Measurements from ENCODE around the gene ATG4D.
A peak's percentile ranks its signal among the peaks of the same experiment; 100 is the strongest.

ATG4D gene

GRCh38 chr19:10508707-10509106 is 35.0 kb upstream of the ATG4D start:
- H3K79me2 ChIP-seq (ENCODE audit: control insufficient read depth, low read length): no peaks in the 10 kb centered on the region
- H4K20me1 ChIP-seq (ENCODE audit: control insufficient read depth, insufficient read depth, low read depth, low read length): no peaks in the 10 kb centered on the region
- no peak overlapping the region for H3K27ac ChIP-seq (ENCODE audit: low read depth, low read length)

GRCh38 chr19:10510301-10510802 is 33.4 kb upstream of the ATG4D start:
- Histone ChIP-seq H3K27me3 (ENCODE audit: control insufficient read depth, low read length) (peaks cover 14% of the 10 kb centered on the region), H3K36me3 (ENCODE audit: control insufficient read depth, low read length) (no peaks in the 10 kb centered on the region), H3K27ac (ENCODE audit: low read depth, low read length) (no peak overlapping the region), H3K4me3 (ENCODE audit: low read length) (no peak overlapping the region), H3K9me3 (ENCODE audit: control insufficient read depth, insufficient read depth, low read length) (no peaks in the 10 kb centered on the region), H3F3A (ENCODE audit: control insufficient read depth, insufficient read depth) (0 out of 2 replicates have a peak, but pooled peaks cover 3% of the 10 kb centered on the region), H3K79me2 (ENCODE audit: control insufficient read depth, low read length) (no peaks in the 10 kb centered on the region), H3K4me1 (ENCODE audit: control insufficient read depth, low read length) (peaks cover 10% of the 10 kb centered on the region), H3K4me2 (ENCODE audit: low read length) (peak overlapping the region; percentile 27; the same call in 1 of the 2 replicates), H4K20me1 (ENCODE audit: control insufficient read depth, insufficient read depth, low read depth, low read length) (no peaks in the 10 kb centered on the region), H3K9me2 (replicated peaks; ENCODE audit: control insufficient read depth, low read length) (no peaks in the 10 kb centered on the region)
- TF ChIP-seq CTCF (IDR thresholded peaks at IDR 0.05; ENCODE audit: low read depth, low read length, poor library complexity, severe bottlenecking) (peak; percentile 91), EZH2phosphoT487 (IDR thresholded peaks at IDR 0.05; ENCODE audit: borderline replicate concordance, low read length) (no peak)

More at GRCh38 chr19:10508707-10509106, 35.0 kb upstream of the ATG4D start:
- peaks cover 12% of the 10 kb centered on the region for H3K4me1 ChIP-seq (ENCODE audit: control insufficient read depth, low read length)
- peaks cover 14% of the 10 kb centered on the region for H3K27me3 ChIP-seq (ENCODE audit: control insufficient read depth, low read length)
- no peak overlapping the region for H3K4me2 ChIP-seq (ENCODE audit: low read length)
- H3F3A ChIP-seq (ENCODE audit: control insufficient read depth, insufficient read depth): 0 out of 2 replicates have a peak, but pooled peaks cover 9% of the 10 kb centered on the region
- no peak overlapping the region for H3K4me3 ChIP-seq (ENCODE audit: low read length)
- no peaks in the 10 kb centered on the region for H3K9me2 ChIP-seq (replicated peaks; ENCODE audit: control insufficient read depth, low read length)
- no peaks in the 10 kb centered on the region for H3K36me3 ChIP-seq (ENCODE audit: control insufficient read depth, low read length)
- H3K9me3 ChIP-seq (ENCODE audit: control insufficient read depth, insufficient read depth, low read length): no peaks in the 10 kb centered on the region
- TF ChIP-seq CTCF (IDR thresholded peaks at IDR 0.05; ENCODE audit: low read depth, low read length, poor library complexity, severe bottlenecking): no peak
- TF ChIP-seq EZH2phosphoT487 (IDR thresholded peaks at IDR 0.05; ENCODE audit: borderline replicate concordance, low read length): no peak

GRCh38 chr19:10513223-10513622 is 30.5 kb upstream of the ATG4D start:
- Histone ChIP-seq H3K27ac (ENCODE audit: low read depth, low read length) (no peak overlapping the region), H3K4me3 (ENCODE audit: low read length) (no peak overlapping the region), H3K36me3 (ENCODE audit: control insufficient read depth, low read length) (no peaks in the 10 kb centered on the region), H3K4me2 (ENCODE audit: low read length) (no peak overlapping the region), H3K9me2 (replicated peaks; ENCODE audit: control insufficient read depth, low read length) (no peaks in the 10 kb centered on the region), H3F3A (ENCODE audit: control insufficient read depth, insufficient read depth) (no peaks in the 10 kb centered on the region), H3K9me3 (ENCODE audit: control insufficient read depth, insufficient read depth, low read length) (no peaks in the 10 kb centered on the region), H4K20me1 (ENCODE audit: control insufficient read depth, insufficient read depth, low read depth, low read length) (peaks cover 2% of the 10 kb centered on the region; the same call in 1 of the 2 replicates), H3K4me1 (ENCODE audit: control insufficient read depth, low read length) (peaks cover 11% of the 10 kb centered on the region), H3K27me3 (ENCODE audit: control insufficient read depth, low read length) (peaks cover 30% of the 10 kb centered on the region), H3K79me2 (ENCODE audit: control insufficient read depth, low read length) (no peaks in the 10 kb centered on the region)
- no peak for TF ChIP-seq CTCF (IDR thresholded peaks at IDR 0.05; ENCODE audit: low read depth, low read length, poor library complexity, severe bottlenecking)
- TF ChIP-seq EZH2phosphoT487 (IDR thresholded peaks at IDR 0.05; ENCODE audit: borderline replicate concordance, low read length): no peak

Data from DOHH2 (cell line).